Ascending aorta (tissue), 2 donors: ENCODE results near the gene NCSTN. TPM values are rescaled to one million over a fixed set of nuclear protein-coding genes. Genes with fewer than 3 reads are reported as not detected.

Experiments used
- DNase-seq, 2 donors: peaks; one replicate each; pipeline ENCODE4 v3.0.0-alpha.2; 2019; ENCODE audit warnings: low spot score in 2 of 2
- H3K27ac ChIP-seq, 2 donors: fragments of 200-600 bp; sonication (generic); one replicate each; pipeline ENCODE4 v1.5.1; 2016 to 2017; ENCODE audit warnings: mild to moderate bottlenecking in 1 of 2
- H3K27me3 ChIP-seq: fragments of 200-600 bp; sonication (generic); one replicate; pipeline ENCODE4 v1.5.1; 2017
- H3K36me3 ChIP-seq, 2 donors: fragments of 200-600 bp; sonication (generic); one replicate each; pipeline ENCODE4 v1.5.1; 2016
- H3K4me1 ChIP-seq, 2 donors: fragments of 200-600 bp; sonication (generic); one replicate each; pipeline ENCODE4 v1.5.1; 2016 to 2017; ENCODE audit warnings: mild to moderate bottlenecking in 1 of 2
- H3K4me3 ChIP-seq, 2 donors: fragments of 200-600 bp; sonication (generic); one replicate each; pipeline ENCODE4 v1.5.1; 2016 to 2017; ENCODE audit warnings: mild to moderate bottlenecking in 1 of 2
- H3K9me3 ChIP-seq, 2 donors: fragments of 200-600 bp; sonication (generic); one replicate each; pipeline ENCODE4 v1.5.1; 2016
- intact Hi-C: fragments of 100-400 bp; cut with DNase I; formaldehyde crosslinking; loops from one replicate; pipeline ENCODE4 v1.15.1; 2023
- total RNA-seq: library from RNA; depleted of rRNA; stranded (reverse); fragments of >200 nt; gene quantifications from one replicate; pipeline ENCODE4 v1.1.0, GENCODE V29; 2016
- TF ChIP-seq, protein P1 (sequence below), 3 experiments: fragments of 200-600 bp in 2 of 3; fragments of 450-650 bp in 1 of 3; sonication (generic) in 2 of 3; IDR thresholded peaks; one replicate each; pipeline ENCODE4 v1.5.1; 2016 to 2019; ENCODE audit warnings: antibody characterized with exemption in 3 of 3, mild to moderate bottlenecking in 1 of 3, moderate library complexity in 1 of 3

The NCSTN gene
- total RNA-seq, 1 donor from 2014 or later: 141 TPM

DNA sequence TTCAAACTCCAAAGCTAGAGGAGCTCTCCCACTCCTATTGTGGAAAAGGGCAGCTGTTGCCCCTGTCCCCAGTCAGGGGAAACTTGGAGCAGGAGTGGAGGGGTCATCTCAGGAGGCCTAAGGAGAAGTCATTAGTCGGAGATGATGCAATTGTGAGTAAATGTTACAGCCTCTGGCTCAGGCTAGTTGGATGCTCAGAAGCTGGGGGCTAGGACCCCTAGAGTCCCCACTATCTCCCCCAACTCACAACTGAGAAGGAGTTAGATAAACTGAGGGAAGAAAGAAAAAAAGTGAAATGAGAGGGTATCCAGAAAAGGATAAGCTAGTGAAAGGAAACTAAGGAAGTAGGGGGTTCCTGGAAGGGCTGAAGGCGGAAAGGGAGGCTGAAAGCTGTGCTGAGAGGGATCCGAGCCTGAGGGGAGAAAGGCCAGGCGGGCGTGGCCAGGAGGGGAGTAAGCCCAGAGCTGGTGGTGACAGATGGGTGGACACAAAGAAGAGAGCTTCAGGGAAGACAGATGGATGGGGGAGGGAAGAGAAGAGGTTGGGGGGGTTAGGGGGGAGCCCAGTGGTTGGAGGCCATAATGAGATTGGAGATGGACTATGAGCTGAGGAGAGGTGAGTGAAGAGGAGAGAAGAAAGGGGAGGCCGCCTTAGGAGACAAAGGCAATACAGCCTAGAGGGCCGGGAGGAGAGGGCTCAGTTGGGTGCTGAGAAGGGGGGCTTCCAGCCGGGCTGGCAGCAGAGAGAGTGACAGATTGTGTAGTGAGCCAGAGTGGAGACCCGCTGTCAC is 19.2 kb downstream of the NCSTN start:
- TF ChIP-seq, protein P1, sequence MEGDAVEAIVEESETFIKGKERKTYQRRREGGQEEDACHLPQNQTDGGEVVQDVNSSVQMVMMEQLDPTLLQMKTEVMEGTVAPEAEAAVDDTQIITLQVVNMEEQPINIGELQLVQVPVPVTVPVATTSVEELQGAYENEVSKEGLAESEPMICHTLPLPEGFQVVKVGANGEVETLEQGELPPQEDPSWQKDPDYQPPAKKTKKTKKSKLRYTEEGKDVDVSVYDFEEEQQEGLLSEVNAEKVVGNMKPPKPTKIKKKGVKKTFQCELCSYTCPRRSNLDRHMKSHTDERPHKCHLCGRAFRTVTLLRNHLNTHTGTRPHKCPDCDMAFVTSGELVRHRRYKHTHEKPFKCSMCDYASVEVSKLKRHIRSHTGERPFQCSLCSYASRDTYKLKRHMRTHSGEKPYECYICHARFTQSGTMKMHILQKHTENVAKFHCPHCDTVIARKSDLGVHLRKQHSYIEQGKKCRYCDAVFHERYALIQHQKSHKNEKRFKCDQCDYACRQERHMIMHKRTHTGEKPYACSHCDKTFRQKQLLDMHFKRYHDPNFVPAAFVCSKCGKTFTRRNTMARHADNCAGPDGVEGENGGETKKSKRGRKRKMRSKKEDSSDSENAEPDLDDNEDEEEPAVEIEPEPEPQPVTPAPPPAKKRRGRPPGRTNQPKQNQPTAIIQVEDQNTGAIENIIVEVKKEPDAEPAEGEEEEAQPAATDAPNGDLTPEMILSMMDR (IDR thresholded peaks at IDR 0.05): no peak
- Histone ChIP-seq H3K4me3 (no peak overlapping the region), H3K9me3 (no peaks in the 10 kb centered on the region), H3K27ac (no peak overlapping the region), H3K27me3 (no peaks in the 10 kb centered on the region), H3K4me1 (no peaks in the 10 kb centered on the region), H3K36me3 (peaks cover 14 to 31% of the 10 kb centered on the region in 2 donors)
- intact Hi-C loops: no loop called here
- no peak for DNase-seq

DNA sequence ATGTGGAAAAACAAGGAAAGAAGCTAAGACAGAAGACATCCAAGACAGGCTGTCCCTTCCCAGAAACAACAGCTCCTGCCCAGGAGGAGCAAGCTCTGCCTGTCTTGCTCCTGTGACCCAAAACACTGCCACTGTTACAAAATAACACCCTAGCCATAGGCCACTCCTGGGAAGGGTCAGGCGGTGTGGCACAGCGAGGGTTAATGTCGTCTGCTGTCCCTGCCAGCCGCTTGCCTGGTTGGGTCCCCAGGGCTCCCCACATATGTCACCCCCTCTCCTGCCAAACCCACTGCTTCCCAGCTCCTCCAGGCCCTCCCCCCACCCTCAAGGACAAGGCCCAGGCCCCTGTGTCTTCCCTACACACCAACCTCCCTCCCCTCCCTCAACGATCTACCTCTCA is 19.8 kb downstream of the NCSTN start:
- no peak for DNase-seq

DNA sequence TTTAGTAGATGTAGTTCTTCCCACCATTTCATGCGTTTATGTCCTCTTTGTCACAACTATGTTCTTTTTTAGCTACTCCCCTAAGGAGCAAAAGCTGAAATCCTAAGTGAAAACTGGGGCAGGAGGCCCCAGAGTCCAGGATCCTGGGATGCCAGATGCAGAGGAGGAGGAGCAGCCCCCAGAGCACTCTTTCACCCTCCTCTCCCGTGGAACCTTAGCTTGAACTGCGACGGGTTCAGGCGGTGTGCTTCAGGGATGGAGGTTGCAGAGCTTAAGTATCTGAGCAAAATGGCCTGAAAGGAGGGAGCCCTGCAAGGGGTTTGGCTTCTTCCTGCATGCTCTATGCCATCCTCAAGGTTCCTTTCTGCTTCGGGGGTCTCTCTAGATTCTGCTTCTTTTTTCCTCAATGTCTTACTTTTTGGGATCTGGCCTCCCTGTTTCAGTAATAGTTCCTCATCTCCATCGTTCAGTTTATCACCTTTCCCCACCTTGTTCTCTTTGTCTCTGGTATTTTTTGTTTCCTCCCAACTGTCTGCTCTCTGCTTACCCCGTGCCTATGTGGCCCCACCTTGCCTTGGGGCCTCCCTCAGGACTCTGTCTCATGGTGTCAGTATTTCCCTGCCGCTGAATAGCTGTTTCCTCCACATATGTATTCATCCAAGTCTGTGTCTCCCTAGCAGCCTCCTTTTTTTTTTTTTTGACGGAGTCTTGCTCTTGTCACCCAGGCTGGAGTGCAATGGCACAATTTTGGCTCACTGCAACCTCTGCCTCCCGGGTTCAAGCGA is 21.0 kb downstream of the NCSTN start:
- TF ChIP-seq, protein P1 (IDR thresholded peaks at IDR 0.05): no peak
- no peak for DNase-seq
- Histone ChIP-seq H3K4me3 (no peak overlapping the region), H3K9me3 (no peaks in the 10 kb centered on the region), H3K27me3 (no peaks in the 10 kb centered on the region), H3K27ac (no peak overlapping the region), H3K36me3 (peaks cover 3 to 15% of the 10 kb centered on the region in 2 donors), H3K4me1 (no peaks in the 10 kb centered on the region)
- intact Hi-C loops: no loop called here

More for the DNA sequence above, 19.8 kb downstream of the NCSTN start:
- Histone ChIP-seq H3K4me1 (no peaks in the 10 kb centered on the region), H3K27me3 (no peaks in the 10 kb centered on the region), H3K4me3 (no peak overlapping the region), H3K9me3 (no peaks in the 10 kb centered on the region), H3K27ac (no peak overlapping the region), H3K36me3 (peaks cover 8 to 24% of the 10 kb centered on the region in 2 donors)
- intact Hi-C loops: no loop called here
- TF ChIP-seq, protein P1 (IDR thresholded peaks at IDR 0.05): no peak

DNA sequence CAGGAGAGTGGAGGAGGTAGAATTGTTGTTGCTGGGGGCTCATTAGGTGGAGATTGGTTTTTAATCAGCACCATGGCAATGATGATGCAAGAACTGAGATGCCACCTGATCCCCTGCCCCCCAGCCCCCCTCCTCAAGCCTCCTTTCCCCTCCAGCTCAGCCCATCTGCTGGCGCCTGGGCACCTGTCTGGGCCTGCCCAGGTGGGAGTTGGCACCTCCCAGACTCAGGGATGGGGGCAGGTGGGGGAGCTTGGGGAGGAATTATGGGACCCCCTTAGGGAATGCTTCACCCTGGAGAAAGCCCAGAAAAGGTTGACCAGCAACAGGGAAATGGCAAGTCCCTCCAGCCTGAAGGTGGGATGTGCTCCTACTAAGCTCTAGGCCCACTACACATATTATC is 22.1 kb downstream of the NCSTN start:
- intact Hi-C loops: no loop called here
- TF ChIP-seq, protein P1 (IDR thresholded peaks at IDR 0.05): no peak
- DNase-seq: no peak

DNA sequence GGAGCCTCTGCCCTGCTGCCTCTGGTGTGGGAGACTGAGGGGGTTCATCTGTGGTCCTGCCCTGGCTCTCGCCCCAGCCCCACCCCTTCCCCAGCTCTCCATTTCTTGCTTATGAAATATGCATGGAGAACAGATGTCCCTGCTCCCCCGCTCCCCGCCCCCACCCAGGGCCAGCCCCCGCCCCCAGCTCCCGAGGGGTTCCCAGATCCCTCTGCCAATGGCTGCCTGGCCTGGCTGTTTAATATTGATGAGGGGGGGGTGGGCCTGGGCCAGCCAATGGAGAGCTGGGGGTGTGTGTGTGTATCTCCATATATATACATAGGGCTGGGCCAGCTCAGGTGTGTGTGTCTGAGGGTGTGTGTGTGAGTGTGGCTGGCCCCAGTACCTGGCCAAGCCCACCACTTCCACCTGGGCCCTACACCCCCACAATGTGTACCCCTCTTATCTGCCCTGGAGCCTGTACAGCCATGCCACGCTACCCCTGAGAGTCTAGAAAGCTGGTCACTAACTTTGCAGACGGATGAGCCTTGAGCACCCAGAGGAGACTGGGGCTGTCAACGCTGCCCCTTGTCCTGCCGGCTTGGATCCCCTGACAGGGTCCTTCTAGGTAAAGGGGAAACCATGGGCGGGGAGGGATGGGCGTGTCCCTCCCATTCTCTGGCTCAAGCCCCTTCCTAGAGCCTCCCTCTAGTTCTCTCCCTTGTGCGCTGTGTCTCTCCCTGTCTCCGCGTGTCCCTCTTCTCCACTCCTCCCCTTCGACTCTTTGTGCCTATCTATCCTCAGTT is 23.7 kb downstream of the NCSTN start, which contains the start of gene NHLH1:
Gene NHLH1, plus strand, starts transcription at position 341 of the 785 bp plus-strand sequence. CDS start 3,661 bp downstream, outside the sequence.
- no peaks in the 10 kb centered on the region for H3K27me3 ChIP-seq
- no peaks in the 10 kb centered on the region for H3K36me3 ChIP-seq
- H3K4me1 ChIP-seq: no peaks in the 10 kb centered on the region
- H3K27ac ChIP-seq: no peak within 1 kb of the TSS
- H3K9me3 ChIP-seq: no peaks in the 10 kb centered on the region
- H3K4me3 ChIP-seq: no peak within 1 kb of the TSS
- no peak for DNase-seq
- intact Hi-C loops: no loop called here
- TF ChIP-seq, protein P1 (IDR thresholded peaks at IDR 0.05): no peak

More for the DNA sequence above, 22.1 kb downstream of the NCSTN start:
- no peaks in the 10 kb centered on the region for H3K9me3 ChIP-seq
- H3K4me1 ChIP-seq: no peaks in the 10 kb centered on the region
- no peak overlapping the region for H3K4me3 ChIP-seq
- H3K36me3 ChIP-seq: peaks cover 0 to 4% of the 10 kb centered on the region in 2 donors
- no peak overlapping the region for H3K27ac ChIP-seq
- H3K27me3 ChIP-seq: no peaks in the 10 kb centered on the region
